GM12891 (cell line): ENCODE data around the gene ADORA2A.

ENCODE experiments used
- PAX5 ChIP-seq: IDR thresholded peaks from 2 replicates; pipeline ENCODE4 v1.6.1; 2011; ENCODE audit warnings: low read length, moderate library complexity, mild to moderate bottlenecking; ENCODE audit not compliant: insufficient read depth, severe bottlenecking
- POLR2A ChIP-seq: IDR thresholded peaks from 2 replicates; pipeline ENCODE4 v1.6.1; 2011; ENCODE audit warnings: low read depth, low read length, control low read depth
- POLR2AphosphoS5 ChIP-seq: IDR thresholded peaks from 2 replicates; pipeline ENCODE4 v1.6.1; 2011; ENCODE audit warnings: low read depth, low read length, control low read depth
- POU2F2 ChIP-seq: IDR thresholded peaks from 2 replicates; pipeline ENCODE4 v1.6.1; 2011; ENCODE audit warnings: low read depth, mild to moderate bottlenecking, control low read depth, low read length, moderate library complexity
- SPI1 ChIP-seq: IDR thresholded peaks from 2 replicates; pipeline ENCODE4 v1.6.1; 2011; ENCODE audit warnings: low read depth, low read length, control low read depth
- TAF1 ChIP-seq: IDR thresholded peaks from 2 replicates; pipeline ENCODE4 v1.6.1; 2011; ENCODE audit warnings: low read depth, low read length, control low read depth

- TF ChIP-seq POLR2A (no peak), TAF1 (no peak), POLR2AphosphoS5 (no peak), POU2F2 (no peak), SPI1 (no peak), PAX5 (no peak)
Measured at GRCh38 chr22:24409707-24410106, 17.7 kb upstream of the ADORA2A start.
